BE2C (cell line): ENCODE measurements around the gene BEND7.

ENCODE experiments used
- DNase-seq: peaks from one replicate; pipeline ENCODE4 v3.0.0-alpha.2; 2020
- H3K27me3 ChIP-seq: fragments of 250-450 bp; sonication (Bioruptor Pico); 2 replicates; pipeline ENCODE4 v1.5.1; 2020; ENCODE audit warnings: mild to moderate bottlenecking
- H3K36me3 ChIP-seq: fragments of 250-450 bp; sonication (Bioruptor Pico); 2 replicates; pipeline ENCODE4 v1.5.1; 2020; ENCODE audit warnings: mild to moderate bottlenecking
- H3K4me1 ChIP-seq: fragments of 250-450 bp; sonication (Bioruptor Pico); 2 replicates; pipeline ENCODE4 v1.5.1; 2020
- H3K4me3 ChIP-seq: 2 replicates; pipeline ENCODE4 v1.5.1; 2011; ENCODE audit warnings: low read depth, low read length
- H3K9me3 ChIP-seq: fragments of 250-450 bp; sonication (Bioruptor Pico); 2 replicates; pipeline ENCODE4 v1.5.1; 2020
- CTCF ChIP-seq: IDR thresholded peaks from 2 replicates; pipeline ENCODE4 v1.5.1; 2012; ENCODE audit warnings: mild to moderate bottlenecking, low read depth, low read length

The BEND7 gene

GRCh38 chr10:13449296-13449695 lies 79.5 kb downstream of the BEND7 start:
- no peak for TF ChIP-seq CTCF
- DNase-seq: no peak
- Histone ChIP-seq H3K4me3 (no peak overlapping the region), H3K9me3 (no peaks in the 10 kb centered on the region), H3K27me3 (peaks cover 9% of the 10 kb centered on the region), H3K4me1 (no peaks in the 10 kb centered on the region), H3K36me3 (no peaks in the 10 kb centered on the region)

GRCh38 chr10:13448216-13448615 lies 80.6 kb downstream of the BEND7 start:
- Histone ChIP-seq H3K4me1 (no peaks in the 10 kb centered on the region), H3K9me3 (no peaks in the 10 kb centered on the region), H3K4me3 (no peak overlapping the region), H3K27me3 (peaks cover 11% of the 10 kb centered on the region), H3K36me3 (no peaks in the 10 kb centered on the region)
- no peak for DNase-seq
- no peak for TF ChIP-seq CTCF

- Histone ChIP-seq H3K4me1 (no peaks in the 10 kb centered on the region), H3K4me3 (no peak overlapping the region), H3K36me3 (no peaks in the 10 kb centered on the region), H3K27me3 (peaks cover 24% of the 10 kb centered on the region), H3K9me3 (no peaks in the 10 kb centered on the region)
- no peak for TF ChIP-seq CTCF
- DNase-seq: no peak
Observed at GRCh38 chr10:13445656-13446400, 83.0 kb downstream of the BEND7 start.

GRCh38 chr10:13441476-13441875 lies 87.3 kb downstream of the BEND7 start:
- Histone ChIP-seq H3K9me3 (no peaks in the 10 kb centered on the region), H3K36me3 (no peaks in the 10 kb centered on the region), H3K4me3 (no peak overlapping the region), H3K27me3 (peaks cover 55% of the 10 kb centered on the region), H3K4me1 (no peaks in the 10 kb centered on the region)
- no peak for DNase-seq
- TF ChIP-seq CTCF: no peak

GRCh38 chr10:13440185-13441061 lies 88.4 kb downstream of the BEND7 start:
- DNase-seq: peak; percentile 64
- H3K4me1 ChIP-seq: no peaks in the 10 kb centered on the region
- no peaks in the 10 kb centered on the region for H3K9me3 ChIP-seq
- peaks cover 55% of the 10 kb centered on the region for H3K27me3 ChIP-seq
- H3K36me3 ChIP-seq: no peaks in the 10 kb centered on the region
- H3K4me3 ChIP-seq: peak overlapping the region; percentile 43
- peak; percentile 85 for TF ChIP-seq CTCF
